ENCODE measurements around the gene SYNE1. TPM values are rescaled to one million over a fixed set of nuclear protein-coding genes. Genes with fewer than 3 reads are reported as not detected.

The SYNE1 gene
- total and polyA plus RNA-seq, 7 donors: 6.0 to 74.6 (median 16.5) TPM

GRCh38 chr6:152071843-152072242, 565.3 kb downstream of the SYNE1 start:
- Histone ChIP-seq H3K9me3 (peaks cover 4% of the 10 kb centered on the region), H3K4me1 (peaks cover 13% of the 10 kb centered on the region), H3K4me3 (peak overlapping the region; percentile 10), H3K27ac (peak overlapping the region; percentile 63), H3K27me3 (ENCODE audit: insufficient read depth in 3 of 3, low read length in 2 of 3) (no peaks in the 10 kb centered on the region), H3K36me3 (ENCODE audit: insufficient read depth in 1 of 2, low read depth in 1 of 2) (no peaks in the 10 kb centered on the region)
- DNase-seq (no peak), ATAC-seq (peak; percentile 73 to 80 (median 76))
- WGBS, 3 donors: 32 to 50% (median 37%) methylated on average over 3 of the region's 3 CpGs
- TF ChIP-seq, protein P1, sequence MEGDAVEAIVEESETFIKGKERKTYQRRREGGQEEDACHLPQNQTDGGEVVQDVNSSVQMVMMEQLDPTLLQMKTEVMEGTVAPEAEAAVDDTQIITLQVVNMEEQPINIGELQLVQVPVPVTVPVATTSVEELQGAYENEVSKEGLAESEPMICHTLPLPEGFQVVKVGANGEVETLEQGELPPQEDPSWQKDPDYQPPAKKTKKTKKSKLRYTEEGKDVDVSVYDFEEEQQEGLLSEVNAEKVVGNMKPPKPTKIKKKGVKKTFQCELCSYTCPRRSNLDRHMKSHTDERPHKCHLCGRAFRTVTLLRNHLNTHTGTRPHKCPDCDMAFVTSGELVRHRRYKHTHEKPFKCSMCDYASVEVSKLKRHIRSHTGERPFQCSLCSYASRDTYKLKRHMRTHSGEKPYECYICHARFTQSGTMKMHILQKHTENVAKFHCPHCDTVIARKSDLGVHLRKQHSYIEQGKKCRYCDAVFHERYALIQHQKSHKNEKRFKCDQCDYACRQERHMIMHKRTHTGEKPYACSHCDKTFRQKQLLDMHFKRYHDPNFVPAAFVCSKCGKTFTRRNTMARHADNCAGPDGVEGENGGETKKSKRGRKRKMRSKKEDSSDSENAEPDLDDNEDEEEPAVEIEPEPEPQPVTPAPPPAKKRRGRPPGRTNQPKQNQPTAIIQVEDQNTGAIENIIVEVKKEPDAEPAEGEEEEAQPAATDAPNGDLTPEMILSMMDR (IDR thresholded peaks at IDR 0.05): no peak
- intact Hi-C loops (cut with DNase I): loop anchor here in 1 of 2 donors (2.0 kb wide), 1 partner anchor 19 kb away; no protein-coding TSS in a partner anchor

Other genes with a start within 250 kb of the SYNE1 start
- 10 to 100 TPM in 1 of 4 donors, 1 to 10 TPM in 3; 5.3 to 13.7 (median 6.3) TPM for gene MYCT1, start 60.5 kb upstream of the SYNE1 start, total RNA-seq
- 1 to 10 TPM; 4.5 to 7.3 (median 6.9) TPM for gene MYCT1, start 60.5 kb upstream of the SYNE1 start, polyA plus RNA-seq
- gene VIP, start 113.4 kb upstream of the SYNE1 start, total RNA-seq: under 1 TPM in 1 of 4 donors, not detected in 3; 0.24 TPM
- gene VIP, start 113.4 kb upstream of the SYNE1 start, polyA plus RNA-seq: under 1 TPM; 0.21 to 0.30 (median 0.30) TPM